ENCODE data around the gene SH3TC1.
A peak's percentile ranks its signal among the peaks of the same experiment; 100 is the strongest.

The SH3TC1 gene

GRCh38 chr4:8201321-8201781 lies 2.3 kb downstream of the SH3TC1 start:
- no peak for DNase-seq

GRCh38 chr4:8202108-8203051 lies 3.3 kb downstream of the SH3TC1 start:
- DNase-seq: no peak

GRCh38 chr4:8203052-8203401 lies 3.9 kb downstream of the SH3TC1 start:
- DNase-seq: no peak

- DNase-seq: no peak
Observed at GRCh38 chr4:8203817-8204216, 4.7 kb downstream of the SH3TC1 start.

- DNase-seq: no peak
Observed at GRCh38 chr4:8204576-8205227, 5.6 kb downstream of the SH3TC1 start.

GRCh38 chr4:8205241-8205707 lies 6.2 kb downstream of the SH3TC1 start:
- no peak for DNase-seq

- DNase-seq: peak; percentile 40
Observed at GRCh38 chr4:8205749-8206611, 6.9 kb downstream of the SH3TC1 start.

GRCh38 chr4:8207314-8207713 lies 8.2 kb downstream of the SH3TC1 start:
- no peak for DNase-seq

GRCh38 chr4:8208565-8208964 lies 9.5 kb downstream of the SH3TC1 start:
- no peak for DNase-seq

GRCh38 chr4:8209181-8209874 lies 10.2 kb downstream of the SH3TC1 start:
- DNase-seq: no peak

GRCh38 chr4:8210010-8210409 lies 10.9 kb downstream of the SH3TC1 start:
- DNase-seq: no peak

- DNase-seq: no peak
Observed at GRCh38 chr4:8210616-8211015, 11.5 kb downstream of the SH3TC1 start.

- DNase-seq: no peak
Observed at GRCh38 chr4:8211251-8211650, 12.2 kb downstream of the SH3TC1 start.

GRCh38 chr4:8211737-8212581 lies 12.9 kb downstream of the SH3TC1 start:
- no peak for DNase-seq

GRCh38 chr4:8212622-8213021 lies 13.5 kb downstream of the SH3TC1 start:
- no peak for DNase-seq

GRCh38 chr4:8213121-8213520 lies 14.0 kb downstream of the SH3TC1 start:
- DNase-seq: no peak

GRCh38 chr4:8214136-8214535 lies 15.0 kb downstream of the SH3TC1 start:
- DNase-seq: no peak

- DNase-seq: no peak
Observed at GRCh38 chr4:8215001-8215427, 15.9 kb downstream of the SH3TC1 start.

- no peak for DNase-seq
Observed at GRCh38 chr4:8215641-8216442, 16.8 kb downstream of the SH3TC1 start.

- no peak for DNase-seq
Observed at GRCh38 chr4:8216443-8217245, 17.6 kb downstream of the SH3TC1 start.

All from NCI-H1417 treated with DMSO at 0.1 percent for 48 hours (cell line).